ENCODE measurements around the gene ATP2B3.

DNA sequence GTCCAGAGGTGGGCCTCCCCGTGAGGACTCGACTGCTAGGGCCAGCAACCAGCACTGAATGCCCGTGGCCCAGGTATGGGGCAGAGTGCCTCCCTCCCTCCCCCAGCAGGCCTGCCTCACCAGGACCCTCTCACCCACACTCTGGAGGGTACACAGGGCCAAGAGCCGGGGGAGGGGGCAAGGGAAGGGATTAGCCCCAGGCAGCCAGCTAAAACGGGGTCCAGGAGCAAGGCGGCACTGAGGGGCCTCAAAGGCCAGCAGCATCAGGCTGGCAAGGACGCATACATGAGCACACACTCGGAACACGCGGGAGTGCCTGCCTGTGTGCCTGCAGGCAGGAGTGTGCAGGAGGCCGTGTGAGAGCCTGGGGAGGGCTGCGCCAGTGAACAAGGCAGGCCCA lies 111.2 kb downstream of the ATP2B3 start:
- TF ChIP-seq POLR2A (IDR thresholded peaks at IDR 0.05) = no peak
- TF ChIP-seq POLR2AphosphoS5 (IDR thresholded peaks at IDR 0.05; ENCODE audit: insufficient read depth in 1 of 2, low read depth in 1 of 2) = no peak
